Measurements from ENCODE around the gene YEATS4. TPM values are rescaled to one million over a fixed set of nuclear protein-coding genes. Genes with fewer than 3 reads are reported as not detected.

The YEATS4 gene
- total RNA-seq, 1 donor from 2014 or later, result 27.3 TPM

- Mint-ChIP-seq H3K4me1 (ENCODE audit: low read depth, unreplicated experiment) (peaks cover 3% of the 10 kb centered on the region), H3K27ac (ENCODE audit: unreplicated experiment) (no peak overlapping the region), H3K36me3 (ENCODE audit: unreplicated experiment) (peaks cover 9% of the 10 kb centered on the region), H3K27me3 (ENCODE audit: unreplicated experiment) (no peaks in the 10 kb centered on the region), H3K4me3 (ENCODE audit: unreplicated experiment) (no peak overlapping the region), H3K9me3 (ENCODE audit: unreplicated experiment) (peaks cover 2% of the 10 kb centered on the region)
- no peak for TF ChIP-seq CTCF (IDR thresholded peaks at IDR 0.05; ENCODE audit: partially characterized antibody, unreplicated experiment)
- no peak for DNase-seq
Measured at GRCh38 chr12:69324797-69325466, 34.6 kb upstream of the YEATS4 start.

- DNase-seq, result no peak
- no peak for TF ChIP-seq CTCF (IDR thresholded peaks at IDR 0.05; ENCODE audit: partially characterized antibody, unreplicated experiment)
- Mint-ChIP-seq H3K27ac (ENCODE audit: unreplicated experiment) (no peak overlapping the region), H3K36me3 (ENCODE audit: unreplicated experiment) (no peaks in the 10 kb centered on the region), H3K9me3 (ENCODE audit: unreplicated experiment) (no peaks in the 10 kb centered on the region), H3K4me3 (ENCODE audit: unreplicated experiment) (no peak overlapping the region), H3K4me1 (ENCODE audit: low read depth, unreplicated experiment) (peaks cover 5% of the 10 kb centered on the region), H3K27me3 (ENCODE audit: unreplicated experiment) (no peaks in the 10 kb centered on the region)
Measured at GRCh38 chr12:69328426-69328825, 31.1 kb upstream of the YEATS4 start.

GRCh38 chr12:69329669-69330428 is 29.7 kb upstream of the YEATS4 start:
- no peaks in the 10 kb centered on the region for H3K9me3 Mint-ChIP-seq (ENCODE audit: unreplicated experiment)
- no peak overlapping the region for H3K4me3 Mint-ChIP-seq (ENCODE audit: unreplicated experiment)
- peaks cover 5% of the 10 kb centered on the region for H3K4me1 Mint-ChIP-seq (ENCODE audit: low read depth, unreplicated experiment)
- no peak overlapping the region for H3K27ac Mint-ChIP-seq (ENCODE audit: unreplicated experiment)
- no peaks in the 10 kb centered on the region for H3K36me3 Mint-ChIP-seq (ENCODE audit: unreplicated experiment)
- H3K27me3 Mint-ChIP-seq (ENCODE audit: unreplicated experiment), result no peaks in the 10 kb centered on the region
- no peak for TF ChIP-seq CTCF (IDR thresholded peaks at IDR 0.05; ENCODE audit: partially characterized antibody, unreplicated experiment)
- no peak for DNase-seq

GRCh38 chr12:69330475-69331473 is 28.8 kb upstream of the YEATS4 start:
- no peak for TF ChIP-seq CTCF (IDR thresholded peaks at IDR 0.05; ENCODE audit: partially characterized antibody, unreplicated experiment)
- peaks cover 5% of the 10 kb centered on the region for H3K4me1 Mint-ChIP-seq (ENCODE audit: low read depth, unreplicated experiment)
- DNase-seq, result no peak

More at GRCh38 chr12:69330475-69331473, 28.8 kb upstream of the YEATS4 start:
- H3K4me3 Mint-ChIP-seq (ENCODE audit: unreplicated experiment), result peak overlapping the region; percentile 76
- no peaks in the 10 kb centered on the region for H3K36me3 Mint-ChIP-seq (ENCODE audit: unreplicated experiment)
- H3K27me3 Mint-ChIP-seq (ENCODE audit: unreplicated experiment), result no peaks in the 10 kb centered on the region
- H3K27ac Mint-ChIP-seq (ENCODE audit: unreplicated experiment), result no peak overlapping the region
- H3K9me3 Mint-ChIP-seq (ENCODE audit: unreplicated experiment), result no peaks in the 10 kb centered on the region
